ENCODE results near the gene CENPS.

CENPS gene

GRCh38 chr1:10398734-10399443, 31.3 kb upstream of the CENPS start, which contains the start of gene PGD:
TSS of gene PGD (plus strand) at chr1:10399064. CDS start at chr1:10399118, 54 bp downstream.
- peak; percentile 98 to 100 for DNase-seq (ENCODE audit: low read depth in 1 of 2, low spot score in 1 of 2)
- peak within 1 kb of the TSS; percentile 95 for H3K27ac ChIP-seq (replicated peaks)
- peak within 1 kb of the TSS; percentile 62 for H3K4me3 ChIP-seq (replicated peaks; ENCODE audit: insufficient read depth, low read length)
- H3K27me3 ChIP-seq (ENCODE audit: insufficient read depth, poor library complexity, severe bottlenecking), result no peaks in the 10 kb centered on the region
- TF ChIP-seq GABPA (IDR thresholded peaks at IDR 0.05; ENCODE audit: low read depth) (0 out of 2 replicates have a peak, but pooled peaks have one; percentile 12), POLR2AphosphoS5 (IDR thresholded peaks at IDR 0.05; ENCODE audit: low read depth) (peak; percentile 84), CTCF (IDR thresholded peaks at IDR 0.05; ENCODE audit: insufficient read depth, low read length) (no peak), SPI1 (IDR thresholded peaks at IDR 0.05; ENCODE audit: borderline replicate concordance, low read depth) (no peak), REST (IDR thresholded peaks at IDR 0.05; ENCODE audit: insufficient replicate concordance, low read depth) (peak; percentile 32)

- TF ChIP-seq SPI1 (IDR thresholded peaks at IDR 0.05; ENCODE audit: borderline replicate concordance, low read depth) (no peak), GABPA (IDR thresholded peaks at IDR 0.05; ENCODE audit: low read depth) (no peak), POLR2AphosphoS5 (IDR thresholded peaks at IDR 0.05; ENCODE audit: low read depth) (no peak), CTCF (IDR thresholded peaks at IDR 0.05; ENCODE audit: insufficient read depth, low read length) (no peak), REST (IDR thresholded peaks at IDR 0.05; ENCODE audit: insufficient replicate concordance, low read depth) (no peak)
- H3K4me3 ChIP-seq (replicated peaks; ENCODE audit: insufficient read depth, low read length), result peak overlapping the region; percentile 62
- peak in 1 of 2 experiments; percentile 36 for DNase-seq (ENCODE audit: low read depth in 1 of 2, low spot score in 1 of 2)
- H3K27ac ChIP-seq (replicated peaks), result peak overlapping the region; percentile 95
- no peaks in the 10 kb centered on the region for H3K27me3 ChIP-seq (ENCODE audit: insufficient read depth, poor library complexity, severe bottlenecking)
These were observed 30.7 kb upstream of the CENPS start for GRCh38 chr1:10399444-10399941.

- Histone ChIP-seq H3K27ac (replicated peaks) (peak overlapping the region; percentile 95), H3K27me3 (ENCODE audit: insufficient read depth, poor library complexity, severe bottlenecking) (no peaks in the 10 kb centered on the region), H3K4me3 (replicated peaks; ENCODE audit: insufficient read depth, low read length) (peak overlapping the region; percentile 62)
- TF ChIP-seq SPI1 (IDR thresholded peaks at IDR 0.05; ENCODE audit: borderline replicate concordance, low read depth) (no peak), GABPA (IDR thresholded peaks at IDR 0.05; ENCODE audit: low read depth) (no peak), POLR2AphosphoS5 (IDR thresholded peaks at IDR 0.05; ENCODE audit: low read depth) (no peak), CTCF (IDR thresholded peaks at IDR 0.05; ENCODE audit: insufficient read depth, low read length) (no peak), REST (IDR thresholded peaks at IDR 0.05; ENCODE audit: insufficient replicate concordance, low read depth) (no peak)
- DNase-seq (ENCODE audit: low read depth in 1 of 2, low spot score in 1 of 2), result no peak
These were observed 30.2 kb upstream of the CENPS start for GRCh38 chr1:10400013-10400412.

Data from HL-60 (cell line).